SKM-1 treated with dmso at 0.1 percent for 144 hours (cell line): ENCODE measurements around the gene RFPL3.
"Not testable (repeated sequence)": the region's sequence is repeated elsewhere in the genome, so short reads cannot be mapped to it uniquely, and the experiment has no call there.

Experiments
- DNase-seq: peaks from one replicate; lab custom pipeline; 2025; ENCODE audit not compliant: unreplicated experiment; lab: John Stamatoyannopoulos, UW

RFPL3 gene

DNA sequence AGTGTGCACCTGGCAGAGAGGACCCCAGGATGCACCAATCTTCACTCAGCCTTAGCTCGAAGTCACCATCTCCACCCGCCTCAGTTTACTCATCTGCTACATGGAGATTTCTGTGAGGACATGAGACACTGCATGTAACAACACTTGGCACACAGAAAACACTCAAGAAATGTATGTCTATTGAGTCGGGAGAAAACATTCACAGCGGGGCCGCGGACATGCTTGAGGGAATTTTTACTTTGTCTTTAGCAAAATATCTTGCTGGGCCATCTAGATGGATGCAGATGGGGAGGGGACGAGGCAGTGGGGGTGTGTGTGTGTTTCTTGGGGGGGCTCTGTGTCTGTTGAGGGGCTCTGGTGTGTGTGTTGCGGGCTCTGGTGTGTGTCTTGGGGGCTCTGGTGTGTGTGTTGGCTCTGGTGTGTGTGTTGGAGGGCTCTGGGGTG is 28.4 kb upstream of the RFPL3 start:
- no peak for DNase-seq

- DNase-seq, result no peak
These were observed 26.3 kb upstream of the RFPL3 start for GRCh38 chr22:32331236-32331917.

DNA sequence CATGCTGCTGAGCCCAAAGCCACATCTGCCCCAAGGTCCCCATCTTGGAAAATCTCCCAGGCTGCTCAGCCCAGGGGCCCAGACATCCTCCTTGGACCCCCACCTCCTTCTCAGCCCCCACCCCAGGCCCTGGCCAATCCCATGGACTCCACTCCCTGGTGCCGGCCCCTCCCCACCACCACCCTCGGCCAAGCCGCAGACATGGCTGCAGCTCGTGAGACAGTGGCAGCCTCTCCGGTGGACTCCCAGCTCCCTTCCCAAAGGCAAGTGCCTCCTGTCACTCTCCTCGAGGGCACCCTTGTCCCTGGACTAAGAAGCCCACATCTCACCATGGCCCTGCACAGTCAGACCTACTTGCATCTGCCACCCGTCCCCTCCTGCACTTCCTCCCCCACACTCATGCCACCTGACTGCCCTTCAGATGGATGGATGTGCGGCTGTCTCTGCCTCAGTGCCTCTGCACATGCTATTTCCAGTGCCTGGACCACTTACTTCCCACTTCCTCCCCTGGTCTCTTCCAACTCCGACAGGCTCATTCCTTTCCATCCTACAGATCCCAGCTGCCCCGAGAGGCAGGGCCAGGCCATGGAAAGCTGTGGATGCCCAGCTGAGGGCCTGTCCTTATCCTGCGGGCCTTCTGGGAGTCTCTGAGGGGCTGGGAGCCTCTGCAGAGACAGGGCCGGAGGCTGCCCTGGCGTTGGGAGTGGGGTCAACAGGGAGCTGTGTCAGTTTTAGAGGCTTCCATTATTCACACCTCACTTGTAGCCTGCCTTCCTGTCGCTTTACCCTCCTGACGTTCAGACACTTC is 25.5 kb upstream of the RFPL3 start:
- no peak for DNase-seq

- no peak for DNase-seq
These were observed 24.4 kb upstream of the RFPL3 start for GRCh38 chr22:32333141-32333768.

DNA sequence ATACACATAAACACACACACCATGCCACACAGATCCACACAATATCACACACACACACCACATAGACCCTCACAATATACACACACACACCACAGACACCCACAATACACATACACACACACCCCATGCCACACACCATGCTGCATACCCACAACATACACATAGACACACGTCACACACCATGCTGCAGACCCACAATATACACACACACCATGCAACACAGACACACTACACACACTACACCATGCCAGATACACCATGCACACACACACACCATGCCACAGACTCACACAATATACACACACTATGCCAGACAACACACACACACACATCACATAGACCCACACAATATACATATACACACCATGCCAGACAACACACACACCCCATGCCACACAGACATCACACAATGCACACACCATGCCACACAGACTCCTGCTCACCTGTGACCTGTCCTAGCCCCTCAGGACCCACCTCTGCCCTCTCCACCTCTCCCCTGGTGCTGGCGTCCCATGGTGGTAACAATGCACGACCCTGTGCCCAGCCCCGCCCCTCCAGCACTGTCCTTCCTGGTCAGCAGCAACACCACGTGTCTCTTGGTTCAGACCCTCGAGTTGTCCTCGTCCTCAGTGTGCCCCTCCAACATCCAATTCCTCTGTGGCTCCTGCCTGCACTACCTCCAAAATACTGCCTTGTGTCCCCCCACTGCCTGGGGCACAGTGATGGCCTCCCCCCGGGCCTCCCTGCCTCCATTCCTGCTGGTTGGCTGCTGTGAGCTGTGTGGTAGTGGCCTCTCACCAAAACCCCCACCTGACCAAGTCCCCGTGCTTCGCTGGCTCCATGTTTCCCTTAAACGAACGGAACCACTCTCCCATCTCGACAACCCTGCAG is 23.7 kb upstream of the RFPL3 start:
- no peak for DNase-seq

- DNase-seq, result no peak
These were observed 22.9 kb upstream of the RFPL3 start for GRCh38 chr22:32334660-32335365.

GRCh38 chr22:32335471-32335870 is 22.2 kb upstream of the RFPL3 start:
- DNase-seq, result no peak

- no peak for DNase-seq
These were observed 21.5 kb upstream of the RFPL3 start for GRCh38 chr22:32336121-32336603.

DNA sequence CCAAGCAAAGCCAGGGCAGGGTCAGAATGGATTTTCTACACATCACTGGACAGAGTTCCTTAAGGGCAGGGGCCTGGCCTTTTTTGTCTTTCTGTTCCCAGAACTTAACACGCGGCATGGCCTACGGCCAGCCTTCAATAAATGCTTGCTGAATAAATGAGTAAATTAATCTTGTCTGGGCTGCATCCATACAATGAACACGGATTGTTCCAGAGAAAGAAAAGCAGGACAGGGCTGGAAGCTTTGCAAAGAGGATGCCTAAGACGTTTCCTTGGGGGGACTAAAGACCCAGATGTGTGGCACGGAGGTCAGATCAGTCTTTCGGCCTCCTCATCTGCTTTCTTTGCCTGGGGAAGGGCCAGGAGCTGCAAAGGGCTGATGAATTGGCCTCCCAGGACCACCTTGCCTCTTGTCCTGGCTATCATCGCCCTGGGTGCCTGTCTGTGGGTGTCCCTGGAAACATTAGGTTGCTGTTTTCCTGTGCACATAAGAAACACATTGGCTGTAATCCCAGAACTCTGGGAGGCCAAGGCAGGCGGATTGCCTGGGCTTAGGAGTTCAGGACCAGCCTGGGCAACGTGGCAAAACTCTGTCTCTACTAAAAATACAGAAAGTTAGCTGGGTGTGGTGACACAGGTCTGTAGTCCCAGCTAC is 20.8 kb upstream of the RFPL3 start:
- no peak for DNase-seq

- DNase-seq, result not testable (repeated sequence)
These were observed 20.2 kb upstream of the RFPL3 start for GRCh38 chr22:32337425-32337824.

GRCh38 chr22:32338757-32339156 is 18.9 kb upstream of the RFPL3 start:
- DNase-seq, result no peak

- DNase-seq, result no peak
These were observed 18.3 kb upstream of the RFPL3 start for GRCh38 chr22:32339190-32340012.

DNA sequence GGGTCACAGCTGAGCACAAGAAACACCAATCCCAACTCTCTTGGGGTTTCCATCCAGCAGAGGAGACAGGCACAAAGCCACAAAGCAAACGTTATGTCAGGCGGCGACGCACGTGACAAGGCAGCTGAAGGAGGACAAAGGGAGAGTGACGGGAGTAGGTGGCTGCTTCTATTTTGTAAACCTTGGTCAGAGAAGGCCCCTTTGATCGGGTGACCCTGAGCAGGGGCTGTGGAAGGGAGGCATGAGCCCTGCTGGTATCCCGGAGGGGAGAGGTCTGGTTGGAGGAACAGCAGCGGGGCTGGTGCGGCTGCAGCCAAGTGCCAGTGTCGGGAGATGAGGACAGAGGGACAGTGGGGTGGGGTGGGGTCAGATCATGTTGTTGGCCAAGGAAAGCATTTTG is 17.3 kb upstream of the RFPL3 start:
- DNase-seq, result no peak

GRCh38 chr22:32341122-32341740 is 16.4 kb upstream of the RFPL3 start:
- no peak for DNase-seq

DNA sequence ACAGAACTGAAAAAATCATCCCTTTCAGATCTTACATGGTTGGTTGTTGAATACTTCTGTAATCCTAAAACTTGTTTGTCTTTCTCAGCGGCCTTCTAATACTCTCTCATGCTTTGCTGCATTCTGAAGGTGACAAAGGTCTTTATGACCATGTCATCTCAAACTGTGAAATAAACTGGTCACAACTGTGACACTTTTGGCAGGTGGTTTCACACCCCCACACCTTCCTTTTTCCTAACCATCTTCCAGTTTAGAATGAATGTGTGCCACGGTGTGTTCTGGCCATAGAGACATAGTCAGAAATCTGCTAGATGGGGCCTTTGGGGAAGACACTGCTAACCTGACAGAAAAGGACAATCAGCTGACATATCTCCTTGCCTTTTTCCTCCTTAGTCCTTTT is 14.7 kb upstream of the RFPL3 start:
- DNase-seq, result no peak

GRCh38 chr22:32343941-32344340 is 13.7 kb upstream of the RFPL3 start:
- DNase-seq, result no peak

DNA sequence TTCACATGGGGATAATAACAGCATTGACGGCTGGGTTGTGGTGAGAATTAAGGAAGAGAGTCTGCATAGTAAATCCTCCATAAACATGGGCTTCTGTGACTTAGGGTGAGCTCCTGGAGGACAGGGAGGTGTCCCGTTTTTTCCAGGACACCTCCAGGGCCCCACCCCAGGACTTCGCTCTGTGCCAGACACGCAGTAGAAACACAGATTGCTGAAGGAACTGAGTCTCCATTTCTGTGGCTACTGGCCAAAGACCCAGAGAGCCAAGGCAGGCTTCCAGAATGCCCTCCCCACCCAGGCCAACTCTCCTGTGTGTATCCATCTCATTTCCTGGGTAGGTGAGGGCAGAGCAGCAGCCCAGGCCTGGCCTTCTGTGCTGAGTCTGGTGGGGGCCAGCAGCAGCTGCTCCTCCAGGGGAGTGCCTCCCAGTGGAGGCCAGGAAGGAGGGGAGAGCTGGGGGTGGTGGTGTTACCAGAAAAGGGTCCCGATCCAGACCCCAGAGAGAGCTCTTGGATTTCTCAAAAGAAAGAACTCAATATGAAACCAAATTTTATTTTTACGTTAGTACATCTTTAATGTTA is 9.5 kb upstream of the RFPL3 start:
- DNase-seq, result no peak

DNA sequence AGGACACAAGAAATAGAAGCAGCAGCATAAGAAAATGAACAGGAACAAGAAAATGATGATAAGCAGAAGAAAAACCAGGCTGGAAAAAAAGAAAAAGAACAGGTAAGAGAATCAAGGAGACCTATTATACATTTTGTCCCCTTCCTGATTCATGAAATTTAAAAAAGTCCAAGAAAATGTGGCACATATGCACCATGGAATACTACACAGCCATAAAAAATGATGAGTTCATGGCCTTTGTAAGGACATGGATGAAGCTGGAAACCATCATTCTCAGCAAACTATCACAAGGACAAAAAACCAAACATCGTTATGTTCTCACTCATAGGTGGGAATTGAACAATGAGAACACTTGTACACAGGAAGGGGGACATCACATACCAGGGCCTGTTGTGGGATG is 5.8 kb upstream of the RFPL3 start:
- not testable (repeated sequence) for DNase-seq
